ENCODE results near the gene CES1. TPM values are rescaled to one million over a fixed set of nuclear protein-coding genes. Genes with fewer than 3 reads are reported as not detected.
"Not testable (repeated sequence)": the region's sequence is repeated elsewhere in the genome, so short reads cannot be mapped to it uniquely, and the experiment has no call there.

Gene CES1
- total and polyA plus RNA-seq, 4 donors, result 61.8 to 598 (median 166) TPM

GRCh38 chr16:55868137-55868536, 35.2 kb upstream of the CES1 start:
- ATAC-seq (ENCODE audit: insufficient read depth, low FRiP score) (no peak), DNase-seq (no peak)
- no peaks in the 10 kb centered on the region for H3K4me1 ChIP-seq (ENCODE audit: control insufficient read depth in 5 of 5, insufficient read depth in 5 of 5, low read length in 5 of 5)
- H3K4me3 ChIP-seq, result no peak overlapping the region
- H3K36me3 ChIP-seq (ENCODE audit: control insufficient read depth in 4 of 4, insufficient read depth in 4 of 4, low read length in 4 of 4), result no peaks in the 10 kb centered on the region
- 90 to 98% methylated on average over 2 of the region's 2 CpGs for WGBS, 2 donors
- H3K27ac ChIP-seq (ENCODE audit: low read depth in 1 of 2, low read length in 1 of 2), result no peak overlapping the region
- H3K9ac ChIP-seq (ENCODE audit: insufficient read depth in 1 of 2, low read length in 2 of 2), result no peak overlapping the region
- TF ChIP-seq CTCF (IDR thresholded peaks at IDR 0.05; ENCODE audit: control extremely low read depth, extremely low read depth), result no peak
- peaks cover 0 to 3% (median 0%) of the 10 kb centered on the region in 3 donors for H3K27me3 ChIP-seq (ENCODE audit: control insufficient read depth in 3 of 3, insufficient read depth in 3 of 3, low read length in 2 of 3)
- H3K9me3 ChIP-seq (ENCODE audit: control insufficient read depth in 4 of 4, insufficient read depth in 3 of 4, low read length in 3 of 4), result peaks cover 0 to 2% (median 0%) of the 10 kb centered on the region in 4 donors

- no peaks in the 10 kb centered on the region for H3K36me3 ChIP-seq (ENCODE audit: control insufficient read depth in 4 of 4, insufficient read depth in 4 of 4, low read length in 4 of 4)
- no peak for TF ChIP-seq CTCF (IDR thresholded peaks at IDR 0.05; ENCODE audit: control extremely low read depth, extremely low read depth)
- H3K9ac ChIP-seq (ENCODE audit: insufficient read depth in 1 of 2, low read length in 2 of 2), result no peak overlapping the region
- no peak overlapping the region for H3K4me3 ChIP-seq
- H3K27ac ChIP-seq (ENCODE audit: low read depth in 1 of 2, low read length in 1 of 2), result no peak overlapping the region
- no peaks in the 10 kb centered on the region for H3K4me1 ChIP-seq (ENCODE audit: control insufficient read depth in 5 of 5, insufficient read depth in 5 of 5, low read length in 5 of 5)
- ATAC-seq (ENCODE audit: insufficient read depth, low FRiP score), result no peak
- H3K9me3 ChIP-seq (ENCODE audit: control insufficient read depth in 4 of 4, insufficient read depth in 3 of 4, low read length in 3 of 4), result no peaks in the 10 kb centered on the region
- no peak for DNase-seq
- H3K27me3 ChIP-seq (ENCODE audit: control insufficient read depth in 3 of 3, insufficient read depth in 3 of 3, low read length in 2 of 3), result peaks cover 0 to 6% (median 0%) of the 10 kb centered on the region in 3 donors
- 89 to 92% methylated on average over 4 of the region's 4 CpGs for WGBS, 2 donors
Measured at GRCh38 chr16:55861288-55861687, 28.4 kb upstream of the CES1 start.

GRCh38 chr16:55857650-55858049, 24.8 kb upstream of the CES1 start:
- not testable (repeated sequence) for H3K9ac ChIP-seq (ENCODE audit: insufficient read depth in 1 of 2, low read length in 2 of 2); H3K4me3 ChIP-seq; H3K4me1 ChIP-seq (ENCODE audit: control insufficient read depth in 5 of 5, insufficient read depth in 5 of 5, low read length in 5 of 5); H3K36me3 ChIP-seq (ENCODE audit: control insufficient read depth in 4 of 4, insufficient read depth in 4 of 4, low read length in 4 of 4); DNase-seq; H3K27me3 ChIP-seq (ENCODE audit: control insufficient read depth in 3 of 3, insufficient read depth in 3 of 3, low read length in 2 of 3); ATAC-seq (ENCODE audit: insufficient read depth, low FRiP score); H3K27ac ChIP-seq (ENCODE audit: low read depth in 1 of 2, low read length in 1 of 2); H3K9me3 ChIP-seq (ENCODE audit: control insufficient read depth in 4 of 4, insufficient read depth in 3 of 4, low read length in 3 of 4)
- WGBS, 2 donors, result 76 to 77% methylated on average over 1 of the region's 1 CpG

- TF ChIP-seq CTCF (IDR thresholded peaks at IDR 0.05; ENCODE audit: control extremely low read depth, extremely low read depth), result no peak
- no peak overlapping the region for H3K4me3 ChIP-seq
- no peaks in the 10 kb centered on the region for H3K9me3 ChIP-seq (ENCODE audit: control insufficient read depth in 4 of 4, insufficient read depth in 3 of 4, low read length in 3 of 4)
- H3K9ac ChIP-seq (ENCODE audit: insufficient read depth in 1 of 2, low read length in 2 of 2), result no peak overlapping the region
- H3K4me1 ChIP-seq (ENCODE audit: control insufficient read depth in 5 of 5, insufficient read depth in 5 of 5, low read length in 5 of 5), result no peaks in the 10 kb centered on the region
- DNase-seq (no peak), ATAC-seq (ENCODE audit: insufficient read depth, low FRiP score) (no peak)
- 70 to 72% methylated on average over 3 of the region's 3 CpGs for WGBS, 2 donors
- H3K36me3 ChIP-seq (ENCODE audit: control insufficient read depth in 4 of 4, insufficient read depth in 4 of 4, low read length in 4 of 4), result no peaks in the 10 kb centered on the region
- H3K27ac ChIP-seq (ENCODE audit: low read depth in 1 of 2, low read length in 1 of 2), result no peak overlapping the region
- peaks cover 0 to 2% (median 0%) of the 10 kb centered on the region in 3 donors for H3K27me3 ChIP-seq (ENCODE audit: control insufficient read depth in 3 of 3, insufficient read depth in 3 of 3, low read length in 2 of 3)
Measured at GRCh38 chr16:55856950-55857349, 24.1 kb upstream of the CES1 start.

Data from lung (tissue), 12 donors.